Thoracic aorta (tissue), 2 donors: ENCODE data around the gene MCC. TPM values are rescaled to one million over a fixed set of nuclear protein-coding genes. Genes with fewer than 3 reads are reported as not detected.

Source experiments
- ATAC-seq: fragments of 150-250 bp; one replicate; pipeline ENCODE4 v1.8.0; 2017; ENCODE audit warnings: low read depth; ENCODE audit not compliant: insufficient number of reproducible peaks, low FRiP score
- DNase-seq: peaks from one replicate; pipeline ENCODE4 v3.0.0-alpha.2; 2020; ENCODE audit warnings: low spot score
- H3K27ac ChIP-seq, 2 donors: fragments of 200-600 bp; sonication (generic); 1 replicate in 1 of 2; 2 replicates in 1 of 2; pipeline ENCODE4 v1.5.1; 2016; ENCODE audit warnings: mild to moderate bottlenecking in 2 of 2, moderate library complexity in 2 of 2
- H3K27me3 ChIP-seq: fragments of 200-600 bp; sonication (generic); replicated peaks from 2 replicates; pipeline ENCODE4 v1.6.0; 2016; ENCODE audit warnings: mild to moderate bottlenecking; ENCODE audit not compliant: insufficient read depth
- H3K36me3 ChIP-seq: fragments of 200-600 bp; sonication (generic); one replicate; pipeline ENCODE4 v1.5.1; 2016
- H3K4me1 ChIP-seq, 2 donors: fragments of 200-600 bp; sonication (generic); 1 replicate in 1 of 2; 2 replicates in 1 of 2; pipeline versions ENCODE4 v1.5.1 to v1.6.0; 2016; ENCODE audit warnings: low read depth in 2 of 2, mild to moderate bottlenecking in 1 of 2; ENCODE audit not compliant: control insufficient read depth in 1 of 2
- H3K4me3 ChIP-seq: fragments of 200-600 bp; sonication (generic); 2 replicates; pipeline ENCODE4 v1.5.1; 2016; ENCODE audit warnings: mild to moderate bottlenecking
- H3K9me3 ChIP-seq: fragments of 200-600 bp; sonication (generic); 2 replicates; pipeline ENCODE4 v1.5.1; 2016
- total RNA-seq, 2 donors: library from RNA; depleted of rRNA; stranded (reverse); fragments of >200 nt; gene quantifications; one replicate each; pipeline versions ENCODE4 v1.1.0 to v1.2.3, GENCODE V29; 2016
- TF ChIP-seq, protein P1 (sequence below): fragments of 200-600 bp; sonication (generic); IDR thresholded peaks from one replicate; pipeline ENCODE4 v1.5.1; 2019; ENCODE audit warnings: antibody characterized with exemption

The MCC gene
- total RNA-seq, 2 donors from 2014 or later: 14.6 to 27.2 TPM

DNA sequence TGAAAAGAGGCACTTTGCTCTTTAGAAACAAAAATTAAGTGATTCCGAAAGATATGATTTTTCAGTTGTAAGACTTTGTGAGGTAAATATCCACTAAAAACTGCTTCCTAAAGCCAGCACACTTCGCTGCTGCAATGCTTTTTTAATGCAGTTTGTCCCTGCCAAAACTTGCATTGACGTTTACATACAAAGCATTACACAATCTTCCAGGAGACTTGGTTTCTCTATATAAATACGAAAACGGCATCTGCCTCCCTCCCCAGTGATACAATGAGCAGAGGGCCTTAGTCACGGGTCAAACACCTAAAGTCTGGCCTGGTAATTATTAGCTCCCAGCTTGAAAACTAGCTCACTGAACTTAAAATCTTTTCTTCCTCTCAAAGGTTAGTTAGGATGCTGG lies 224.2 kb downstream of the MCC start:
- Histone ChIP-seq H3K27me3 (no peaks in the 10 kb centered on the region), H3K9me3 (no peaks in the 10 kb centered on the region), H3K4me3 (no peak overlapping the region), H3K36me3 (no peaks in the 10 kb centered on the region), H3K4me1 (no peaks in the 10 kb centered on the region), H3K27ac (no peak overlapping the region)
- DNase-seq: no peak
- no peak for ATAC-seq
- TF ChIP-seq, protein P1, sequence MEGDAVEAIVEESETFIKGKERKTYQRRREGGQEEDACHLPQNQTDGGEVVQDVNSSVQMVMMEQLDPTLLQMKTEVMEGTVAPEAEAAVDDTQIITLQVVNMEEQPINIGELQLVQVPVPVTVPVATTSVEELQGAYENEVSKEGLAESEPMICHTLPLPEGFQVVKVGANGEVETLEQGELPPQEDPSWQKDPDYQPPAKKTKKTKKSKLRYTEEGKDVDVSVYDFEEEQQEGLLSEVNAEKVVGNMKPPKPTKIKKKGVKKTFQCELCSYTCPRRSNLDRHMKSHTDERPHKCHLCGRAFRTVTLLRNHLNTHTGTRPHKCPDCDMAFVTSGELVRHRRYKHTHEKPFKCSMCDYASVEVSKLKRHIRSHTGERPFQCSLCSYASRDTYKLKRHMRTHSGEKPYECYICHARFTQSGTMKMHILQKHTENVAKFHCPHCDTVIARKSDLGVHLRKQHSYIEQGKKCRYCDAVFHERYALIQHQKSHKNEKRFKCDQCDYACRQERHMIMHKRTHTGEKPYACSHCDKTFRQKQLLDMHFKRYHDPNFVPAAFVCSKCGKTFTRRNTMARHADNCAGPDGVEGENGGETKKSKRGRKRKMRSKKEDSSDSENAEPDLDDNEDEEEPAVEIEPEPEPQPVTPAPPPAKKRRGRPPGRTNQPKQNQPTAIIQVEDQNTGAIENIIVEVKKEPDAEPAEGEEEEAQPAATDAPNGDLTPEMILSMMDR: no peak

DNA sequence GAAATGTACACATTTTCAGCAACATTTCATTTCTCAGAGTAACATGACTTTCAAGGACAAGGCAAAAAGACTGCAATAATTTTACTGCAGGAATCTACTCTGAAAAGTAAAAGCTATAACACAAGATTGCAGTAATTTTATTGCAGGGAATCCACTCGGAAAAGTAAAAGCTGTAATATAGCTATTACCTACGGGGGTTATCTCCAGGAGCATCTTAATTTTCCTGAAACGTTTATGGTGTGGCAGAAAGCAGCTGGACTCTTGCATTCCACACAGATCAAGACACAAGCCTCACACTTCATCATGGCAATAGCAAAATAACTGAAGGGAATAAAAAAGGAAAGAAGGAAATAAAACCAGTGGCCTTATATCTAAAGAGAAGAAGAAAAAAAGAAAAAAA lies 224.7 kb downstream of the MCC start:
- no peak overlapping the region for H3K4me3 ChIP-seq
- H3K27ac ChIP-seq: no peak overlapping the region
- no peak for DNase-seq
- H3K27me3 ChIP-seq: no peaks in the 10 kb centered on the region
- no peaks in the 10 kb centered on the region for H3K4me1 ChIP-seq
- TF ChIP-seq, protein P1: no peak
- H3K9me3 ChIP-seq: no peaks in the 10 kb centered on the region
- ATAC-seq: no peak
- H3K36me3 ChIP-seq: no peaks in the 10 kb centered on the region

DNA sequence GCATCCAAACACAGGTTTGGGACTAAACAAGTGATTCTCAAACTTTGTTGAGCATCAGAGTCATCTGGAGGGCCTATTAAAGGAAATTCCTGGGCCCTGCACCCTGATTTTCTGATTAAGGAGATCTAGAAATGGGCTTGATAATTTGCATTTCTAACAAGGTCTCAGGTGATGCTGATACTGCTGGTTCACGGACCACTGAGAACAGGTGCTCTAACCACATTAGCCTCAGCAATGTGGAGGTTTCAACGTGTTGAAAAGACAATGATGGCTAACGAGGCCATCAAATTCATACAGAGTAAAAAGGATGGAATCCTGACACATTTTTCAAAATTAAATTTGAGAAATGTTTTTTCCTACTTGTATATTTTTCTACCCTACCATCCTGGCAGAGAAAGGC lies 225.6 kb downstream of the MCC start:
- Histone ChIP-seq H3K36me3 (no peaks in the 10 kb centered on the region), H3K27me3 (no peaks in the 10 kb centered on the region), H3K4me3 (no peak overlapping the region), H3K4me1 (no peaks in the 10 kb centered on the region), H3K27ac (no peak overlapping the region), H3K9me3 (no peaks in the 10 kb centered on the region)
- DNase-seq (no peak), ATAC-seq (no peak)
- TF ChIP-seq, protein P1: no peak

GRCh38 chr5:113259034-113259433 lies 229.2 kb downstream of the MCC start:
- Histone ChIP-seq H3K27me3 (no peaks in the 10 kb centered on the region), H3K4me1 (no peaks in the 10 kb centered on the region), H3K36me3 (no peaks in the 10 kb centered on the region), H3K27ac (no peak overlapping the region), H3K4me3 (no peak overlapping the region), H3K9me3 (no peaks in the 10 kb centered on the region)
- DNase-seq: no peak
- TF ChIP-seq, protein P1: no peak
- ATAC-seq: no peak

GRCh38 chr5:113257545-113257944 lies 230.7 kb downstream of the MCC start:
- Histone ChIP-seq H3K9me3 (no peaks in the 10 kb centered on the region), H3K27ac (no peak overlapping the region)
- no peak for ATAC-seq

More at GRCh38 chr5:113257545-113257944, 230.7 kb downstream of the MCC start:
- TF ChIP-seq, protein P1: no peak
- Histone ChIP-seq H3K4me1 (no peaks in the 10 kb centered on the region), H3K4me3 (no peak overlapping the region), H3K27me3 (no peaks in the 10 kb centered on the region), H3K36me3 (no peaks in the 10 kb centered on the region)
- no peak for DNase-seq
